ENCODE measurements around the gene LRRC34.

The LRRC34 gene

DNA sequence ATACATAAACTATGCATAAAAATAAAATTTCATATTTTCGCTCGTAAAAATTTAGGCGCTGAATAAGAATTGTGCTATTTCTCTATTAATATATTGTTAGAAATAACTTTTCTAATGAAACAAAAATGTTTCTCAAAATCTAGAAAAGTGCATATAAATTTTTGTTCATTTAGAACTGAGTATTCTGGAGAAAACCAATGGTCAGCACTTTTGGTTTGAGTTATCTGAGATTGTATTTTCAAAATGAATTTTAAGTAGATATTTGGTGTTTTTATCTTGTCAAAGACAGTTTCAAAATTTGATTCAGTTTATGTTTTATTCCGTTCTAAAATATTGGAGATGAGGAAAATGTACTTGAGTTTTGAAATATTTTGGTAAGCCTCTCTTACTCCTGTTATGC is 25.6 kb downstream of the LRRC34 start:
- H3F3A ChIP-seq (ENCODE audit: control insufficient read depth, insufficient read depth) = peaks cover 13% of the 10 kb centered on the region; the same call in 1 of the 2 replicates
- no peak overlapping the region for H3K4me3 ChIP-seq (ENCODE audit: low read length)
- no peaks in the 10 kb centered on the region for H3K9me2 ChIP-seq (replicated peaks; ENCODE audit: control insufficient read depth, low read length)
- H3K4me2 ChIP-seq (ENCODE audit: low read length) = no peak overlapping the region
- TF ChIP-seq CTCF (IDR thresholded peaks at IDR 0.05; ENCODE audit: low read depth, low read length, poor library complexity, severe bottlenecking) (no peak), EZH2phosphoT487 (IDR thresholded peaks at IDR 0.05; ENCODE audit: borderline replicate concordance, low read length) (no peak)
- no peaks in the 10 kb centered on the region for H3K79me2 ChIP-seq (ENCODE audit: control insufficient read depth, low read length)
- H3K27me3 ChIP-seq (ENCODE audit: control insufficient read depth, low read length) = no peaks in the 10 kb centered on the region
- H3K4me1 ChIP-seq (ENCODE audit: control insufficient read depth, low read length) = 0 out of 2 replicates have a peak, but pooled peaks cover 4% of the 10 kb centered on the region
- no peaks in the 10 kb centered on the region for H3K9me3 ChIP-seq (ENCODE audit: control insufficient read depth, insufficient read depth, low read length)
- H3K36me3 ChIP-seq (ENCODE audit: control insufficient read depth, low read length) = peaks cover 89% of the 10 kb centered on the region
- H3K27ac ChIP-seq (ENCODE audit: low read depth, low read length) = no peak overlapping the region
- H4K20me1 ChIP-seq (ENCODE audit: control insufficient read depth, insufficient read depth, low read depth, low read length) = no peaks in the 10 kb centered on the region

DNA sequence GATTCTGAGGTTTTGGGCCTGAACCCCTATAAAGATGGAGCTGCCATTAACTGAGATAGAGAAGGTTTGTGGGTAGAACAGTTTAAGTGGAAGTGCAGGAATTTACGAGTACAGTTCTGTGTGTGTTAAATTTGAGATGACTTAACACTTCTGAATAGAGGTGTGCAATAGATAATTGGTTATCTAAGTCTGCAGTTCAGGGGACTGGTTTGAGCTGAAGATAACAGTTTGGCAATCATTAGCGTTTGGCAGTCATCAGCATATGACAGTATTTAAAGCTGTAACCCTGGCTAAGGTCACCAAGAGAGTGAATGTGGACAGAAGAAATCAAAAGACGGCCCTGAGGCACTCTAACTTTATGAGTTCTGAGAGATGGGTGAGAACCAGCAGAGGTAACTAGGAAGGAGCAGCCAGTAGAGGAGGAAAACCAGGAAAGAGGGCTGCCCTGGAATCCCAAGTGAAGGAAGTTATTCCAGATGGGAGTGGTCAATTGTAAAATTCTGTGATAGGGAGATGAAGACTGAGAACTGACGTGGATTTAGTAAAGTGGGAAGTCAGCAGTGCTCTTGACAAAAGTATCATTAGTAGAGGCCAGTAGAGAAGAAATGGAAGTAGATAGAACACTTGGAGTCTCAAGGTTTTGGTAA is 31.4 kb downstream of the LRRC34 start:
- Histone ChIP-seq H3K36me3 (ENCODE audit: control insufficient read depth, low read length) (peaks cover 96% of the 10 kb centered on the region), H3K79me2 (ENCODE audit: control insufficient read depth, low read length) (peaks cover 49% of the 10 kb centered on the region)

GRCh38 chr3:169780742-169781141 is 32.0 kb downstream of the LRRC34 start:
- peaks cover 96% of the 10 kb centered on the region for H3K36me3 ChIP-seq (ENCODE audit: control insufficient read depth, low read length)
- H3K9me3 ChIP-seq (ENCODE audit: control insufficient read depth, insufficient read depth, low read length) = no peaks in the 10 kb centered on the region
- H3K4me3 ChIP-seq (ENCODE audit: low read length) = no peak overlapping the region
- TF ChIP-seq CTCF (IDR thresholded peaks at IDR 0.05; ENCODE audit: low read depth, low read length, poor library complexity, severe bottlenecking) = no peak
- no peak for TF ChIP-seq EZH2phosphoT487 (IDR thresholded peaks at IDR 0.05; ENCODE audit: borderline replicate concordance, low read length)
- no peaks in the 10 kb centered on the region for H3K27me3 ChIP-seq (ENCODE audit: control insufficient read depth, low read length)
- 0 out of 2 replicates have a peak, but pooled peaks cover 5% of the 10 kb centered on the region for H3F3A ChIP-seq (ENCODE audit: control insufficient read depth, insufficient read depth)
- H3K79me2 ChIP-seq (ENCODE audit: control insufficient read depth, low read length) = peaks cover 55% of the 10 kb centered on the region
- no peaks in the 10 kb centered on the region; the same call in 1 of the 2 replicates for H4K20me1 ChIP-seq (ENCODE audit: control insufficient read depth, insufficient read depth, low read depth, low read length)
- peaks cover 11% of the 10 kb centered on the region for H3K4me1 ChIP-seq (ENCODE audit: control insufficient read depth, low read length)
- no peak overlapping the region for H3K27ac ChIP-seq (ENCODE audit: low read depth, low read length)
- H3K4me2 ChIP-seq (ENCODE audit: low read length) = no peak overlapping the region
- H3K9me2 ChIP-seq (replicated peaks; ENCODE audit: control insufficient read depth, low read length) = no peaks in the 10 kb centered on the region

More for the DNA sequence above, 31.4 kb downstream of the LRRC34 start:
- H3K9me2 ChIP-seq (replicated peaks; ENCODE audit: control insufficient read depth, low read length) = no peaks in the 10 kb centered on the region
- H3K4me1 ChIP-seq (ENCODE audit: control insufficient read depth, low read length) = peaks cover 5% of the 10 kb centered on the region
- no peak overlapping the region for H3K27ac ChIP-seq (ENCODE audit: low read depth, low read length)
- no peaks in the 10 kb centered on the region for H3K9me3 ChIP-seq (ENCODE audit: control insufficient read depth, insufficient read depth, low read length)
- no peaks in the 10 kb centered on the region for H3K27me3 ChIP-seq (ENCODE audit: control insufficient read depth, low read length)
- no peak overlapping the region for H3K4me2 ChIP-seq (ENCODE audit: low read length)
- H3K4me3 ChIP-seq (ENCODE audit: low read length) = no peak overlapping the region
- 0 out of 2 replicates have a peak, but pooled peaks cover 5% of the 10 kb centered on the region for H3F3A ChIP-seq (ENCODE audit: control insufficient read depth, insufficient read depth)
- TF ChIP-seq CTCF (IDR thresholded peaks at IDR 0.05; ENCODE audit: low read depth, low read length, poor library complexity, severe bottlenecking) (no peak), EZH2phosphoT487 (IDR thresholded peaks at IDR 0.05; ENCODE audit: borderline replicate concordance, low read length) (no peak)
- no peaks in the 10 kb centered on the region for H4K20me1 ChIP-seq (ENCODE audit: control insufficient read depth, insufficient read depth, low read depth, low read length)

Measured in DOHH2 (cell line).